Globus pallidus (tissue), 1 donor: ENCODE measurements around the gene DOCK2.

Source experiments
- DNase-seq: peaks from one replicate; pipeline ENCODE4 v3.0.0-alpha.2; 2015; ENCODE audit warnings: low spot score

Gene DOCK2

DNA sequence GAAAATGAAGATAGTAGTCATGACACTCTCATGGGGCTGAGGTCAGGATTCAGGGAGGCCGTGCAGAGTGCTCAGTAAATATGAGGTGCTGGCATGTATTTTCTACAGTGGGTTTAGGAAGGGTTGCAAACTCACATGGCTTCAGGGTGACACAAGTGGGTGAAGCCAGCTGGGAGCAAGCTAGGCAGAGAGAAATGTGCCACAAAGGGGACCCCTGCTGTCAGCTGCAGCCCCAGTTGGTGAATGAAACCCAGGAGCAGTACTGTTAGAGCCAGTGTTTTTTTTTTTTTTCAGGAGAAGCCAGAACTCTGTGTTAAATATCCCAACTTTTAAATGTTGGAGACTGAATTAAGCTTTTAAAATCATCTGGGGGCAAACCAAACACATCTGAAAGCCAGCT is 267.9 kb downstream of the DOCK2 start:
- no peak for DNase-seq

- DNase-seq, result no peak
These were observed 269.9 kb downstream of the DOCK2 start for GRCh38 chr5:169906745-169907649.

DNA sequence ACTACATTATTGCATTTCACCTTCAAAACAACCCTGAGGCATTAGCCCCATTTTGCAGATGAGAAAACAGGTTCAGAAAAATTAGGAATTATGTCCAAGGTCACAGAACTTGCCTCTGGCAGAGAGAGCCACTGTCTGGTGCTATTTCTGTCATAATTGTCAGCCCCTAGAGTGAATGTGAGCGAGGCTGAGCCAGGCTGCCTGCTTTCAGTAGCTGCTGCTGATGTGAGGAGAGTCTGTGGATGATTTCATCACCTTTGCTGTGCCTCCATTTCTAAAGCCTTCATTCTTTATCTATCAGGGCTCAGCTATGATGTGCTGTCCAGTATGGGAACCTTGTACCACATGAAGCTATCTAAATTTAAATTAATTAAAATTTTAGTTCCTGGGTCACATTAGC is 271.8 kb downstream of the DOCK2 start:
- no peak for DNase-seq

DNA sequence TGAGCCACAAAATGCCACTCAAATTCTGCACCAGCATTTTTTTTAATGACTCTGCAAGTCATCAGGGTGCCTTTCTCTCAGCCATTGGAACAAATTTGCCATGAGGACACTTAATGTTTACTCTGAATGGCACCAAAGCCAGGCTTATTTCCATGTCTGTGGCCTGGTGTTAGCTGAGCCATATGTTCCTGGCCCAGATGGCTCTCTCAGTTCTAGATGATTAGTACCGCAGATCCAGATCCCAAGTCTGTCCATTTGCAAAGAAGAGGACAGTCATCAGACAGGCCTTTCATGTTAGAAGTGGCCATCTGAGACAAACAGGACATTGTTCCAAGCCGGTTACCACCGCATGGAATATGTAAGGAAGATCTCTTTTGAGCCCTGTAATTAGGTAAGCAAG is 272.9 kb downstream of the DOCK2 start:
- peak; percentile 72 for DNase-seq

DNA sequence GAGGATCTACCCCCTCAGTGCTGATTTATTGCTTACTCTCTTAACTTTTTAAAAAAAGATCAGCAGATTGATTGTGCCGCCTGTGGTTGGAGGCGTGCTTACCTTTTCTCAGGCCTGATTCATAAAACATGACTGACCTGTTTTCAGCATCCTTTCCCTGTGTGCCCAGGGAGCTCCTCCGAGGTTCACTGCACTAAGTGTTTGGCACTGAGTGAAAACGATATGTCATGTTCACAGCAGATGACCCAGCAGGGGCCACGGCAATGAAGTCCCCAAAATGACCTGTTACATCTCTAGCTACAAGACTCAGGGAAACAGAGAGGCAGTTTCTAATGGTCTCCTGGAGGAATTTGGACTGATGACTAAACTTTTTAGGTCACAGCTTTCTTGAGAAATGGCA is 273.3 kb downstream of the DOCK2 start:
- no peak for DNase-seq

DNA sequence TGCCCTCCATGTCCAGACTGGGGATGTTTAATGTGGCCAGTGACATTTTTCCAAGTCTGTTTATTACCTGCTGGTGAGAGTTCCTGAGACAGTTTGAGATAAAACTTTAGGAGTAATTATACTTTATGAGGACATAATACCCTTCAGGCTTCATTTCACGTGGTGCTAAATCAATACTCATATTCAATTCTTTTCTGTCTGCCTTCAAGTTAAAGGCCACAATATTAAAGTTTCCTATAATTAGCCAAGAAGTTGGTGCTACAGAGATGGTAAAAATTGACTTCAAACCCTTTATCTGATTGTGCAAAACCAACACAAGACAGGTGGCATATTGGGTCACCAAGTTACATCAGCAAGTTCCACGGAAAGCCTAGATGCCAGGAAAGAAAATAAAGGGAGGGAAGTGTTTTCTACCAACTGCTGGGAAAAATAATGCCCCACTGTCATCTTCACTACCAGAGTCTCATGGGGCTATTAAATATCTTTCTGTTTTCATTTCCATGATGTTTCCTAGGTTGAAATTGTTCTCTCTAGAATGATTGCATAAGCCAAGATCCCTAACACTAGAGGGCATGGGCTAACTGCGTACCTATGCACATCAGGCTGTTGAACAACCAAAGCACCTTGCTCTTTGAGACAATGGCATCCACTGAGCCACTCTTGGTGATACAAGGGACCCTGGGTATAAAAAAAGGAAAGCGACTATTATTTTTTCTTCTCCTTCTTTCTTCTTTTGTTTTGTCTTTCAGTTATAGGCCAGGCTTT is 274.6 kb downstream of the DOCK2 start:
- no peak for DNase-seq

GRCh38 chr5:169913479-169913878 is 276.4 kb downstream of the DOCK2 start:
- no peak for DNase-seq

GRCh38 chr5:169914766-169915165 is 277.7 kb downstream of the DOCK2 start:
- peak; percentile 90 for DNase-seq

DNA sequence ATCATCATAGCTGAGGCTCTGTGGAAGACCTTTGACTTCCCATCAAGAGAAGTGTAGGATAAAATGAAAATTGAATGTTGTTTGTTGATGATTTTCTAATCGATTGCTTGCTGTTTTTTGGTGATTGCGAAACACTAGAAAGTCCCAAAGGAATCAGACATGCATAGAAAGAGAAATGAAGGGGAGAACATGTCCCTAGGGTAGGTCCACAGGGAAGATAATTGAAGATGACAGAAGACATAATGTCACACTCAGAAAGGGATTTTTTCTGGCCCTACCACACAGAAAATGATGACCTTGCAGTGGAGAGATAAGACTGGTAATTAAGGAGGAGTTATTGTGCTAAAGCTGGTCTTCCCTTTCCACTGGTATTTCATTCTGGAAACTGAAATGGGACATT is 280.4 kb downstream of the DOCK2 start:
- DNase-seq, result no peak

DNA sequence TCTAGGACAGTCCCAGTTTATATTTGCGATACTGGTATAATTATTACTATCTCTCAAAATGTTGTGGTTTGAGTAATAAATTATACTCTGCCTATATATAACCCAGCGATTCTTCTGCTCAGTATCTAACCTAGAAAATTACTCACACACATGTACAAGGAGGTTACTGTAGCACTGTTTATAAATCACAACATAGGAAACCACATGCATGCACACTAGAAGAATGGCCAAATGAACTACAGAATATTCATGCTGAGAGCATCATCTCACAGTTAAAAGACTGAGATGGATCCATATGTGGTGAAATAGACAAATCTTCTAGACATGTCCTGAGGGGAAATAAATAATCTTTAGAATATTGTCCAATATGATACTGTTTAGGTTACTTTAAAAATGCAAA is 281.2 kb downstream of the DOCK2 start:
- no peak for DNase-seq

DNA sequence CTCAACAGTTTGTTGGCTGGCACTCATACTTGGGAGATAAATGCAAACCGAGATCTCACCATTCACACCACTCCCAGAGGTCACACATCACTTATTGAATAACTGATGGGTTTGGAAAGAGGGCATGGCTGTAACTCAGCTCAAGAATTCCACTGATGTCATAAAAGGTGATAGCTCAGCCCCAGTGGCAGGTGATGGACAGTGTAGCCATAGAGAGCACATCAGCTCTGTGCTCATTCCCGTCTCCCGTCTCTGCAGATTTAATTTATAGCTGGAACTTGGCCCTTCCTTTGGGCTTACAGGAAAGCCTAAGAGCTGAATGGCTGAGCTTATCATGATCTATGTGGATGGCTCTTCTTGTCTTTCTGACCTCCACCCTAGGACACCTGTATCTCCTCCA is 283.4 kb downstream of the DOCK2 start:
- no peak for DNase-seq

DNA sequence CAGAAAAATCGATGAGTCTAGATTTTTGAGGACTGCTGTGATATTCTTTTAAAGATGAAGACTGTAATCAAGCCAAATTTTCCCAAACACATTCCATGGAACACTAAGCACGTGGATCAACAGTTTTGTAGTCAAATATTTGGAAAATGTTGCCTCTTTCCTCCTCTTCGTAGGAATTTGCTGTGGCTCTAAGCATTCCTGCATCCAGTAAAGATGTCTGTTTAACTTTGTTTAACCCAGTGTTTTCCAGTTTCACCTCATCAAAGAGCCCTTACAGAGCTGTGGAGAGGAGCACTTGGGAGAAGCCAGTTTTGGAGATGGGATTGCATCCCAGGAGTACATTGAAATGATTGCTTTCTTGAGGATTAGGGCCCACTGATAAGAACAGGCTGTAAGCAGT is 284.3 kb downstream of the DOCK2 start:
- no peak for DNase-seq

GRCh38 chr5:169921949-169922348 is 284.9 kb downstream of the DOCK2 start:
- no peak for DNase-seq

- no peak for DNase-seq
These were observed 285.4 kb downstream of the DOCK2 start for GRCh38 chr5:169922474-169922873.

- no peak for DNase-seq
These were observed 286.9 kb downstream of the DOCK2 start for GRCh38 chr5:169923988-169924387.

GRCh38 chr5:169933127-169933526 is 296.1 kb downstream of the DOCK2 start:
- DNase-seq, result no peak

DNA sequence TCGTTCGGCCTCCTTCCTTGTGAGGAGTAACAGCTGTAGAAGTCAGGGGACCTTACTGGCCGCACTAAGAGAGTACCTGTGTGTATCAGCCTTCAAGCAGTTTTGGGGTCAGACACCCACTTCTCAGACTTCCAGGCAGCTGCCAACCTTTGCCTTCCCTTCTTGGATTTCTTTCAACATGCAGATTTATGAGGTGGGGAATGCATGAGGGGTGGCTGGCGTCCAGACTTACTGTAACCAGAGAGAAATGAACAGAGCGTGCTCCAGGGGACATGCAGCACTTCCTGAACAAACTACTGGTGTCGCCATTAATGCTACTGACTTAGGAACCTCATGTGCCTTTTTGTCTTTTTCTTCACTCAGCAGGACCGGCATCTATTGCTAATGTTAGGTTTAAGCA is 296.5 kb downstream of the DOCK2 start:
- no peak for DNase-seq

- no peak for DNase-seq
These were observed 297.9 kb downstream of the DOCK2 start for GRCh38 chr5:169934990-169935389.

- DNase-seq, result no peak
These were observed 298.7 kb downstream of the DOCK2 start for GRCh38 chr5:169935762-169936161.

- no peak for DNase-seq
These were observed 301.4 kb downstream of the DOCK2 start for GRCh38 chr5:169938439-169938838.

DNA sequence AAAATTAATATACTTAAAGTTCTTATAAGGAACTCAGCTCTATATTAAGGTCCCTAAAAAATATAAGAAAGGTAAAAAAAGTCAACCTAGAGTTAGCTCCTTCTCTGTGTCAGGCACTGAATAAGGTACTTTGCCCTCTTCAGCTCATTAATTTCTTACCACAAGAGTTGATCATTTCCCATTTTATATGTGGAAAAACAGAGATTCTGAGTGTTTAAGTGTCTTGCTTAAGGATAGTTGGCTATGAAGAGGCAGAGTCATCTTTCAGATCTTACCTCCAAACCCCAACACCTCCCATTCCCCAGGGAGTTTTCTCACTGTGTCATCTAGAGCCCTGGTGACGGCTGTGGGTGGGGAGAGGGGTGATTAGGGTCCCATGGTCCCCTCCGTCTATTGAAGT is 302.7 kb downstream of the DOCK2 start:
- no peak for DNase-seq

- no peak for DNase-seq
These were observed 304.5 kb downstream of the DOCK2 start for GRCh38 chr5:169941542-169941941.

DNA sequence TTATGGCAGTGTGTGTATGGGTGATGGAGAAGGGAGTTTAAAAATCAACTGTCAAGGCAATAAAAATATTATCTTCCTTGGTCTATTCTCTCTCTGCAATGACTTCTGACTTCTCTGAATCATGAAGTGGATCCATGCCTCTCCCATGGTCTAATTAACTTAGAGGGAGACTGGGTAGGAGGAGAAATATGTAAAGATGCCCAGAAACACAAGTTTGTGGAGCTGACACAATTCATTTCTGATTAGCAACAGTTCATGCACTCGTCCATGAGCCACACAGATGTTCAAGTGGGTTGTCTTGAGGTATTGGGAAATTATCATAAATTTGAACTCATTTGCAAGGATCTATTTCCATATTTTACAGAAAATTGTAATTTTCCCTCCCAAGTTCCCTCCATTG is 305.1 kb downstream of the DOCK2 start:
- no peak for DNase-seq
